ENCODE results near the gene CFAP100.
A peak's percentile ranks its signal among the peaks of the same experiment; 100 is the strongest.

The CFAP100 gene

DNA sequence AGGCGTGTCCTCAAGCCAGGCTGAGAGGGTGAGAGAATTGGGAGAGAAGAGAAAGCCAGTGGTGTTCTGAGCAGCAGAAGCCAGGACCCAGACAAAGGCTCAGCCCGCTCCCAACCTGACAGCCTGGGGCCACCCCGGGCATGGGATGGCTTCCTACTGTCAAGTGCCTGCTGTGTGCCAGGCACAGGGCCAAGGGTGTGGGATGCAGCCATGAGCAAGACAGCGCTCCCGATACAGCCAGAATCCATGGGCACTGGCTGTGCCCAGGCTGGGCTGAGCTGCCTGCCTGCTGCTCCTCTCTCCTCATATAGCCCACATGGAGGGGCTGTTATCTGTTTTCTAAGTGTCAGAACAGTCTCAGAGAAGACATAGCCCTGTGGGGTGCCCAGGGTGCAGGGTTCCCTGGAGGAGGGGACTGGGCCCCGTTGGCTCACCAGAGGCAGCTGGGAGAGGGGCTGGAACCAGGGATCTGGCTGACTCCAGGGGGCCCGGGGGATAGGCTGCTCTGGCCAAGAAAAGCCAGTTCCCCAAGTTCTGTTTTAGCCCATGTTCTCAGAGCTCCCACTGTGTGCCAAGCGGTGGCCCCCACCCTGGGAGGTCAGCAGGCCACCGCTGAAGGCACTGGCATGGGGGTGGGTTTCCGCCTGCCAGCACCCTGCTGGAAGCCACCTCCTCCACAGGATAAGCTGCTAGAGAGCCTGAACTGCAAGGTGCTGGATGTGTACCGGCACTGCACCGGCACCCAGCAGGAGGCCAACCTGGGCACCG, 39.0 kb downstream of the CFAP100 start:
- Mint-ChIP-seq H3K4me1 (no peaks in the 10 kb centered on the region), H3K36me3 (peaks cover 23% of the 10 kb centered on the region), H3K27ac (peak overlapping the region; percentile 38), H3K4me3 (no peak overlapping the region), H3K9me3 (no peaks in the 10 kb centered on the region)
- ATAC-seq (no peak), DNase-seq (ENCODE audit: low spot score in 2 of 2) (no peak)

DNA sequence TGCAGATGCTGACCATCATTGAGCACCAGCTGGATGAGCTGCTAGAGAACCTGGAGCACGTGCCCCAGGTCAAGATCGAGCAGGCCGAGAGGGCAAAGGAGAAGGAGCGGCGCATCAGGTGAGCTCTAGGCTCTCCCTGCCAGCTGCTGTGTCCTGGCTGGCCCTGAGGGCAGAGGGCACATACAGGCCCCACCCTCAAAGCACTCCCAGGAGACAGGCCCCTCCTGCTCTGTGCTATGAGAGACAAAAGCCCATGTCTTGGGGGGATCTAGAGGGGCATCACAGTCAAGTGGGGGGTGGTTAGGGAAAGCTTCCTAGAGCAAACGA, 39.5 kb downstream of the CFAP100 start:
- ATAC-seq = no peak
- no peak overlapping the region for H3K4me3 Mint-ChIP-seq
- peaks cover 29% of the 10 kb centered on the region for H3K36me3 Mint-ChIP-seq
- H3K4me1 Mint-ChIP-seq = no peaks in the 10 kb centered on the region
- no peaks in the 10 kb centered on the region for H3K9me3 Mint-ChIP-seq
- no peak for DNase-seq (ENCODE audit: low spot score in 2 of 2)
- peak overlapping the region; percentile 38 for H3K27ac Mint-ChIP-seq

DNA sequence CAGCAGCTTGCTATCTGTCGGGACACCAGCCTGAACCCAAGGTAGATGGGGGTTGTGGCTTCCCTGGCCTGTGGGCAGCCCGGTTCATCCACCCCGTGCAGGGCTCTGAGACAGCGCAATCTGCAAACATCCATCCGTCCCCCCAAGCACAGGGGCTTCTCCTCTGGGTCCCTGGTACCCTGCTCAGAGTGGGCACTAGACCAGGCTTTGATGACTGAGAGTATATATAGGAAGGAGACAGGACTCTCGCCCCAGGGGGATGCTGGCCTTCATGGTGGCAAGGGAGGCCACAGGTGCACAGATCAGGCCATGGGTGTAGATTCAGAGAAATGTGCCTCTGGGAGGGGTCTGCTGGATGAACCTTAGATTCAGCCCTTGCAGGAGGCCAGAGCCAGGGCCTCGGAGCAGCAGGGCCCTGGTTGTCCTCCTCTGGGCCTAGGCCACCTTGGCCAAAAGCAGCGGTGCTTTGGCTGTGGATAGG, 40.3 kb downstream of the CFAP100 start:
- no peak for DNase-seq (ENCODE audit: low spot score in 2 of 2)
- peaks cover 33% of the 10 kb centered on the region for H3K36me3 Mint-ChIP-seq
- no peak overlapping the region for H3K4me3 Mint-ChIP-seq
- H3K27ac Mint-ChIP-seq = peak overlapping the region; percentile 38
- ATAC-seq = no peak
- H3K4me1 Mint-ChIP-seq = no peaks in the 10 kb centered on the region
- no peaks in the 10 kb centered on the region for H3K9me3 Mint-ChIP-seq

DNA sequence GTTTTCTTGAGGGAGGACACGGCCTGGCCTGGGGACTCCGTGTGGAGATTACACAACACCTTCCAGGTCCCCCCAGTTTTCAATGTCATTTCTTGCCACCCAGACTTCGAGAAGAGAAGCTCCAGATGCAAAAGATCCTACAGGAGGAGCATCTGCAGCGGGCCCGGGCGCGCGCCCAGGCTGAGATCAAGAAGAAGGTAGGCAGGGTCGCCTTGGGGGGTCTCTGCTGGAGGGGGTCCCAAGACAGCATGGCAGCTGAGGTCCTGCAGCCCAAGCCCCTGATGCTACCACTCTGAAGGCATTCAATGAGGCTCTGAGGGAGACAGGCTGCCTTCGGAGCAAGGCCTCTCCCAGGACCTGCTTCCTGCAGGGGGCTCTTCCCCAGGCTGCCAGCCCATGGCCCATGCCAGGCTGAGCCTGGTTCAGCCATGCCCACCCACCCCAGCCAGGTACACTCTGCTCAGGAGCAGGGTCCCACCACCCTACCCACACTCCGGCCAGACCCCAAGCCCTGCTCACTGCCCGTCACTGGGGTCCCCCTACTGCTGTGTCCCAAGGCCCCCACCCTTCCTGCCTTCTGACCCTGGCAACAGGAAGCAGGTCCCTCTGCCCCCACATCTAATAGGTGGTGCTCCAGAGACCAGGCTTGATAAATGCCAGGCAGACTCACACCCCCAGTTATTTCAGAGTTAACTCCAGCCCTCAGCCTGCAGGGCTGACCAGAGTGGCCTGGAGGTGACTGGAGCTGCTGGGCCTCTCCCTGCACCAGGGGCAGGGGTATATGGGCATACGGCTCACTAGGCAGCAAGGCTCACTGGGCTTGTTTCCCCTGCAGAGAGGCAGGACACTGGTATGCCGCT, 41.0 kb downstream of the CFAP100 start:
- H3K9me3 Mint-ChIP-seq = no peaks in the 10 kb centered on the region
- H3K4me3 Mint-ChIP-seq = no peak overlapping the region
- peaks cover 34% of the 10 kb centered on the region for H3K36me3 Mint-ChIP-seq
- ATAC-seq (no peak), DNase-seq (ENCODE audit: low spot score in 2 of 2) (no peak)
- no peaks in the 10 kb centered on the region for H3K4me1 Mint-ChIP-seq
- peak overlapping the region; percentile 71 for H3K27ac Mint-ChIP-seq

DNA sequence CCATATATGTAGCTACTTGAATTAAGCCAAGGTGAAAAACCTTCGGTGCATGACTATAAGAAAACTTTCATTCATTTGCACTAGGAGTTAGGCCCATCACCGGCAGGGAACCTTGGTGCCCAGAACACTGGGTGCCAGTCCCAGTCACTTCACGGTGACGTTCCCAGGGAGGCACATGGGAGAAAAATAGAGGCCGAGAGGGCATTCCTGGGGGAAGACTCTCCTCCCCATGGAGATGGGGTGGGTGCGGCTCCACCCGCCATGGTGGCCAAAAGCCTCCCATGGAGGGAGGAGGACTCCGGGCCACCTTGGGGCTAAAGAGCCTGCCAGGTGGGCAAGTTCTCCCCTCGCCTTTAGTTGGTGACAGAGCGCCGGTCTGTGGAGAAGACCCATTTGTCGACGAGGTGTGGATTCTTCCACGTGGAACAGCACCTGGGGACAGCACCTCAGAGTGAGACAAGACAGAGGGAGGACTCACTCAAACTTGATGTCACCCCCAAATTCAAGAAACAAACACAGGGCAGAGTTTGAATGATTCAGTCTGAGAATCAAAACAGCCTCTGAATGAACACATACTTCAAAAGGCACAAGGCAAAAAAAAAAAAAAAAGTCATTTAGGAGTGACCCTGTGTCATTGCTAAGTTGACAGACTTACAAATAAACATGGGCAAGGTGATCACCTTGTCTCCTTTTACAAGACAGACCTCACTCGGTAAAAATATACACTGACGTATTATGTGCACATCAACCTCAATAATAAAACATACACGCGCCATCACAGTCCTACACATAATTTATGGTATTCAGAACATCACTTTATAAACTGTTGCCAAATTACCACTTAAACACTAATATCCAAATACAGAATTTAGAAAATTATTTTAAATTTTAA, 42.4 kb downstream of the CFAP100 start:
- no peak overlapping the region for H3K4me3 Mint-ChIP-seq
- H3K36me3 Mint-ChIP-seq = peaks cover 43% of the 10 kb centered on the region
- no peaks in the 10 kb centered on the region for H3K4me1 Mint-ChIP-seq
- no peaks in the 10 kb centered on the region for H3K9me3 Mint-ChIP-seq
- H3K27ac Mint-ChIP-seq = no peak overlapping the region
- ATAC-seq = no peak
- no peak for DNase-seq (ENCODE audit: low spot score in 2 of 2)

DNA sequence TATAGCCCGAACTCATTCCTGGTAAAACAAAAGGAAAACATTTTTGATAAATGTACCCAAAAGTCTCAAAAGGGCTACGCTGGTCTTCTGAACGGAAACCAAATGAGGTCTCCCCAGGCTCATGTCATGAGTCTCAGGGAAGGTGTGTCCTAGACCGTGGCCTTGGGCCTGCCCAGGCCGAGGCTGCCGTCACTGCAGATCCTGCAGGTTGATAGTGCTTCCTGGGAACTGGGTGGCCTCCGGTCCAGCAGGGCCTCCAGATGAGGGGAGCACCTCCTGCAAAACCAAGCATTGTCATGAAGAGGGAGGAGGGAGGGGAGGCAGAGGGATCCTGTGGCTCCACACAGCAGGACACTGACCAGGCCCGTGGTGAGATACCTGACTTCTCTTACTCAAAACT, 43.5 kb downstream of the CFAP100 start:
- peaks cover 51% of the 10 kb centered on the region for H3K36me3 Mint-ChIP-seq
- H3K27ac Mint-ChIP-seq = no peak overlapping the region
- no peak overlapping the region for H3K4me3 Mint-ChIP-seq
- no peaks in the 10 kb centered on the region for H3K4me1 Mint-ChIP-seq
- ATAC-seq = no peak
- no peak for DNase-seq (ENCODE audit: low spot score in 2 of 2)
- H3K9me3 Mint-ChIP-seq = no peaks in the 10 kb centered on the region

DNA sequence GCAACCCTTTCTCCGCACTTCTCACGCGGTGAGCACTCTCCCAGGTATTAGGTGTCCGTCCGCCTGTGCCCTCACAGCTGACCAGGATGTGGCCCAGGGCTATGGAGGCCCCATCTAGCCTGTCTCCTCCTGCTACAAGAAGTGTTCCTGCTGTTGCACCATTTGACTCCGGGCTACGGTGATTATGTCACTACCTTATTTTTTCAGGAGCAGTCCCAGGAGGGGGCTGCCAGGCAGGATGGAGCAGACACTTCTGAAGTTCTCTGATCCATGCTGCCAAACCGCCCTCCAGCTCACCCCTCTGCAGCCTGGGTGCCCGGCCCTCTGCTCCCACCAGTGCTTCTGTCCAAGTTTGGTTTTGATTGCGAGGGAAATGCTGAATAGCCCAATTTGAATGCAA, 44.0 kb downstream of the CFAP100 start:
- DNase-seq (ENCODE audit: low spot score in 2 of 2) (no peak), ATAC-seq (no peak)
- Mint-ChIP-seq H3K4me1 (no peaks in the 10 kb centered on the region), H3K36me3 (peaks cover 51% of the 10 kb centered on the region), H3K4me3 (no peak overlapping the region), H3K27ac (no peak overlapping the region), H3K9me3 (no peaks in the 10 kb centered on the region)

DNA sequence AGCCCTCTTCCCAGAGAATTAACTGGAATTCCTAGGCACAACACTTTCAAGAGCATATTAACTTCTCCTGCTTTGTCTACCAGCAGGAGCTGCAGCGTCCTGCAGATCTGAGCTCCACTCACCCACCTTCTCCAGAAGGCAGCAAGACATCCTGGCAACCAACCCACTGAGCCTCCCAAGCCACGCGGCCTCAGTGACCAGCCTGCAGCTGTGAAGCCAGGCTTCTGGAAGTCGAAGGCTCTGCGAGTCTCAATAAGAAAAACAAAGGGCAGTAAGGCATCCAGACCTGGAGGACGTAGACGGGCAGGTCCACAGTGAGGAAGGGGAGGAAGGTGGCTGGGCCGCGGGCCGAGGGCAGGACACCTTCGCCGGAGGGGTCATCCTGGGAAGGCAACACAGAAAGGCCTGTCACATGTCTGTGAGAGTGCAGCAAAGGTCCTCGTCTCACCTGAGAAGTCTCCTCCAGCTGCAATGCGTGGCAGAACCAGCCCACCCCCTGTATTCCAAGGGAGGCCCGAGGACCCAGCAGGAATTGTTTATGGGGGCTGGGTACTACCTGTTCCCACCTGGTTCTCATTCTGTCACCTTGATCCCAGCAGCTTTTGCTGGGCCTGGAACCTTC, 44.7 kb downstream of the CFAP100 start:
- DNase-seq (ENCODE audit: low spot score in 2 of 2) = no peak
- Mint-ChIP-seq H3K27ac (no peak overlapping the region), H3K4me3 (no peak overlapping the region), H3K36me3 (peaks cover 52% of the 10 kb centered on the region), H3K4me1 (no peaks in the 10 kb centered on the region), H3K9me3 (no peaks in the 10 kb centered on the region)
- ATAC-seq = no peak

DNA sequence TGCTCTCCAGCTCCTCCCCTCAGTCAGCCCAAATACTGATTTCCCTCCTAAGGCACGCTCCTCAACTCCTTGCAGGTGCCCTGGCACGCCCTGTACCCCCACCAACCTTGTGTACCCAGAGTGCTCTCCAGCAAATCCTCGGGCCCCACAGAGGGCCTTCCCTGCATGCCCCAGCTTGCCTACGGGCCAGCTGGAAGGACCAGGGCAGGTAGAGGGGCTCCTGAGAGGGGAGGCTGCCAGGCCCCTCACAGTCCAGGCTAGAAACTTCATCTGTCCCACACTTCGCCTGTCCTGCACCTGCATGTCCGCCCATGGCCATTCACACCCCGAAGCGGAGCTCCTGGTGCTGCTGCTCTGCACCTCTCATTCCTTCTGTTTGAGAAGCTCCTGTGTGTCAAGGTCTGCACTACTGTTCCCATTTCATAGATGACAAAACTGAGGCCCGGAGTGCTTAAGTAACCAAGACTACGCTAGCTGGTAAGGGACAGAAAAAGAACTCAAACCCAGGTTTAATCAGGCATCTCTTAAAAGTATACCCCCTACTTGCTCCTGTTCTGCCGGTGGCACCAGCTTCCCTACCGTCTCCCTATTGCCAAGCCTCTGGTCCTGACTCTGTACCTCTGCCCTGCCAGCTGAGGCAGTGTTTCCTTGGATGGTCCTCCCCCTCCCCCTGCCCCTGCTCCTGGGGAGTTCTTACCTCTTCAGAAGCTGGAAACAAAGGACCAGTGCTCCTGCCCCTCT, 45.4 kb downstream of the CFAP100 start:
- Mint-ChIP-seq H3K36me3 (peaks cover 57% of the 10 kb centered on the region), H3K4me1 (no peaks in the 10 kb centered on the region), H3K4me3 (no peak overlapping the region), H3K9me3 (no peaks in the 10 kb centered on the region), H3K27ac (peak overlapping the region; percentile 70)
- no peak for DNase-seq (ENCODE audit: low spot score in 2 of 2)
- ATAC-seq = no peak

DNA sequence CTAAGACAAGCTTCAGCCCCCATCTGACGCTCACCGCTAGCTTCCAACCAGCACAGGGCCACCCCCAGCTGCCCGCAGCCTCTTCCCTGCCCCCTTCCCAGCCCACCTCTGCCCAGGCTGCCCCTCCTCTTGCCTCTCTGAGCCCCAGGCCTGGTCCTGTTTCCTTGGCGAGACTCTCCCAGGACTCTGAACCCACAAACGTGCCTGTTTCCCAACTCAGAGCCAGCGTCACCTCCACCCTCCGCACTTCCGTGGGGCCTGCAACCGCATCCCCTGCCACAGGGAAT, 45.9 kb downstream of the CFAP100 start:
- DNase-seq (ENCODE audit: low spot score in 2 of 2) = no peak
- H3K4me1 Mint-ChIP-seq = no peaks in the 10 kb centered on the region
- no peak for ATAC-seq
- no peaks in the 10 kb centered on the region for H3K9me3 Mint-ChIP-seq
- peaks cover 57% of the 10 kb centered on the region for H3K36me3 Mint-ChIP-seq
- H3K27ac Mint-ChIP-seq = peak overlapping the region; percentile 70
- H3K4me3 Mint-ChIP-seq = no peak overlapping the region

DNA sequence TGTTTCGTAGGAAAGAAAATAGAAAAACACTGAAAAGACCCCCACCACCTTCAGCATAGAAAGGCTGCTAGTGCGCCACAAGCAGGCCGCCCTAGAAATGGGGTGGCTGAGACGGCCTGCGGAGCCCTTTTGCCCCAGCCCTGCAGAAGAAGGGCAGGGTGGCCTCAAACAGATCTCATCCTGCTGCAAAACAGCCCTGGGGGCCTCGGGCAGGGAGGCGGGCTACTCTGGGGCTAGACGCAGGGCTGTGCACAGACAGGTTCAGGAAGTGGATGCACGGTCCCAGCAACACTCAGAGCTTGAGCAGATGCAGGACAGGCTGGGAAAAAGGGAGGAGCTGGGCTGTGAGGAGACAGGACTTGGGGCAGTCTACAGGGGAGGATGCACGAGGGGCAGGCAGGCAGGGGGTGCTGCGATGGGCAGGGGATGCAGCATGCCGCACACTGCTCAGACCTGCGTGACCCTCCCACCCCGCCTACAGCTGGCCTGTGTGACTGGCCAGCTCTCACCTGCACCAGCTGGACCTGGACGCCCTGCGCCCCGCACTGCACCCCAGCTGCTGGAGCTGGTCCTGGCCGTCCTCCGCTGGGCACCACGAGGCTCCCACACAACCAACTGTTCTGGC, 46.7 kb downstream of the CFAP100 start:
- Mint-ChIP-seq H3K4me3 (no peak overlapping the region), H3K27ac (no peak overlapping the region), H3K4me1 (no peaks in the 10 kb centered on the region), H3K9me3 (no peaks in the 10 kb centered on the region), H3K36me3 (peaks cover 56% of the 10 kb centered on the region)
- DNase-seq (ENCODE audit: low spot score in 2 of 2) (no peak), ATAC-seq (no peak)

DNA sequence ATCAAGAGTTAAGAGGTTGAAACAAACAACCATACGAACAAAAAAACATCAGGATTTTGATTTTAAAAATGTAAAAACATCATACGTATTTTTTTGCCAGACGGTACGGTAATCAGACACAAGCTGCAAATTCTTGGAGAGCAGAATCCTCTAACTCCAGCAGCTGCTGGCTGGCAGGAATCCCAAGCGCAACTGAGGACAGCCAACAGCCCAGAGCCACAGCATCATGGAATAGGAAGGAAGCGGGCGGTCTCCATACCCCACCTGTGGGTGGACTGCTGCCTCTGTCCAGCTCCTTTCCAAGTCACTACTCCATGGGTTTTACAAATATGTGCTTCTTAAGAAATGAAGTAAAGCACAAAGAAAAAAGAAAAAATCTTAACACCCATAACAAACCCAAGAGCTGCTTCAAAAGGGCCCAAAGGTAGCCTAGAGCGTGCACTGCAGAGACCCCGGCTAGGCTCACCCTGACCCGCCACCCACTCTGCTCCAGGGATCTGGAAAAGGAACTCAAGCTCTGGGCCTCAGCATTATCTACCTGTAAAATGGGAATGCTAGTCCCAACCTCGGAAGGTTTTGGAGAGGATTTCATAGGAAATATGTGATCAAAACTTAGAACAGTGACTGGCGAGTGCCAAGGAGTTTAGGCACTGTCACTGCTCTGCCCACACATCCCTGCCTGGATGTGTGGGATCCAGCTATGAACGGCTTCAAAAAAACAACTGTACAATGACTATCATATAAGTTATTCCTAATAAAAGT, 47.6 kb downstream of the CFAP100 start:
- H3K4me1 Mint-ChIP-seq = peaks cover 6% of the 10 kb centered on the region
- ATAC-seq (no peak), DNase-seq (ENCODE audit: low spot score in 2 of 2) (no peak)
- H3K27ac Mint-ChIP-seq = peak overlapping the region; percentile 7
- no peak overlapping the region for H3K4me3 Mint-ChIP-seq
- H3K9me3 Mint-ChIP-seq = no peaks in the 10 kb centered on the region
- H3K36me3 Mint-ChIP-seq = peaks cover 53% of the 10 kb centered on the region

DNA sequence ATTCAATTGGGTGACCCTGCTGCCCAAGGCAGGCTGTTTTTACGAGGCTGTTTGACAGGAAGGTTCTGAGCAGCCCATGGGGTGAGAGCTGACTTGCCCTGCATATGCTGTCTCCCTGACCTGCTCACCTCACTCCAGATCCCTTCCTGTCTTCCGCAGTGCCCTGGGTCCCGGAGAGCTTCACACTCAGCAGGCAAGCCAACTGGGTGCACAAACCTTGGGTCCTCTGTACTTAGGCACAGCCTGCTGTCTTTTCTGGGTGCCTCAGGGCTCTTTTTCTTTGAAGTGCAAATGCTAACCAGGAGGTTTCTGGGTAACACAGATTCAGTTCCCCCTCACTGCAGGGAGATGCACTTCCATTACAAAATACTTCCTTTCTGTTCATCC, 48.1 kb downstream of the CFAP100 start:
- H3K9me3 Mint-ChIP-seq = no peaks in the 10 kb centered on the region
- peaks cover 9% of the 10 kb centered on the region for H3K4me1 Mint-ChIP-seq
- peak overlapping the region; percentile 7 for H3K27ac Mint-ChIP-seq
- peaks cover 48% of the 10 kb centered on the region for H3K36me3 Mint-ChIP-seq
- ATAC-seq = no peak
- no peak overlapping the region for H3K4me3 Mint-ChIP-seq
- DNase-seq (ENCODE audit: low spot score in 2 of 2) = no peak

DNA sequence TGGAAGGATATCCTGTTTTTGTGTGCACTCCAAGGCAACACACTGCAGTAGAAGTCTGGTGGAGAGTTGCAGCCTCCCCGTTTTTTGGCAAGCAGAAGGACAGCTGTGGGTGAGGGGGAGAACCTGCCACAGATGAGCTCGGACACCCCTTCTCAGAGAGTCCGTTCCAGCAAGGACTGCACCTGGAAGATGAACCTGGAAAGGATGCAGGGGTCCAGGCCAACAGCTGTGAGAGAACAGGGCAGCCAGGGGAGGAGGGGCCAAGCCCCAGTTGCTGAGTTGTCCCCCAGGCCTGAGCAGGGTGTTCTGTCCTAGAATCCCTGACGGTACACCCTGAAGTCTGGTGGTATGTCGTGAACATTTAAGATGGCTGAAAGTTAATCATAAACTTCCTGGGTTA, 50.8 kb downstream of the CFAP100 start:
- DNase-seq (ENCODE audit: low spot score in 2 of 2) = no peak
- no peaks in the 10 kb centered on the region for H3K9me3 Mint-ChIP-seq
- peaks cover 9% of the 10 kb centered on the region for H3K4me1 Mint-ChIP-seq
- no peak overlapping the region for H3K4me3 Mint-ChIP-seq
- no peak overlapping the region for H3K27ac Mint-ChIP-seq
- peaks cover 36% of the 10 kb centered on the region for H3K36me3 Mint-ChIP-seq
- no peak for ATAC-seq
